Stimulated activated CD8-positive, alpha-beta memory T cell treated with anti-CD3 and anti-CD28 coated beads, Interleukin-4, amount 100 ng/mL, for 1 hour (primary cell): ENCODE results near the gene PRKAA1.
"Not testable (repeated sequence)": the region's sequence is repeated elsewhere in the genome, so short reads cannot be mapped to it uniquely, and the experiment has no call there.

ENCODE experiments used
- DNase-seq, 2 donors: peaks; one replicate each; pipeline ENCODE4 v3.0.0-alpha.2; 2020; ENCODE audit warnings: low read depth in 2 of 2, low spot score in 1 of 2

PRKAA1 gene

DNA sequence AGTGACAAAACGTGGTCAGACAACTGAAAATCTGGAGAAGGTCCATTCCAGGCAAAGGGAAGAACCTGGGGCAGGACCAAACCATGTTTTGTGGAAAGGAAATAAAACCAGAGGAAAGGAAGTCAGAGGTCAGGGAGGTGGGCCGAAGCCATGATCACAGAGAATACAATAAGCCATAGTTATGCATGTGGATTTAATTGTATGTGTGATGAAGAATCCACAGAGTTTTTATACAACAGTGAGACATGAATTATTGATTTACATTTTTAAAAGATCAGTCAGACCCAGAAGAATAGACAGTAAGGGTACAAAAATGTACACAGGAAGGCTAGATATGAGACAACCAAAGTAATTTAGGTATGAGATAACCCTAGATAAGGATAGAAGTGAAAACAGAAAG is 63.2 kb downstream of the PRKAA1 start:
- no peak for DNase-seq

GRCh38 chr5:40733879-40734563 is 64.2 kb downstream of the PRKAA1 start:
- DNase-seq = no peak

GRCh38 chr5:40733434-40733833 is 64.7 kb downstream of the PRKAA1 start:
- no peak for DNase-seq

DNA sequence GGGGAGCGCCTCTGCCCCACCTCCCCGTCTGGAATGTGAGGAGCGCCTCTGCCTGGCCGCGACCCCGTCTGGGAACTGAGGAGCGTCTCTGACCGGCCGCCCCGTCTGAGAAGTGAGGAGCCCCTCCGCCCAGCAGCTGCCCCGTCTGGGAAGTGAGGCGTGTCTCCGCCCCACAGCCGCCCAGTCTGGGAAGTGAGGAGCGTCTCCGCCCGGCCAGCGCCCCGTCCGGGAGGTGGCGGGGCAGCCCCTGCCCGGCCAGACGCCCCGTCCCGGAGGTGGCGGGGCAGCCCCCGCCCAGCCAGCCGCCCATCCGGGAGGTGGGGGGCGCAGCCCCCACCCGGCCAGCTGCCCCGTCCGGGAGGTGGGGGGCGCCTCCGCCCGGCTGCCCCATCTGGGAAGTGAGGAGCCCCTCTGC is 75.7 kb downstream of the PRKAA1 start:
- not testable (repeated sequence) for DNase-seq

DNA sequence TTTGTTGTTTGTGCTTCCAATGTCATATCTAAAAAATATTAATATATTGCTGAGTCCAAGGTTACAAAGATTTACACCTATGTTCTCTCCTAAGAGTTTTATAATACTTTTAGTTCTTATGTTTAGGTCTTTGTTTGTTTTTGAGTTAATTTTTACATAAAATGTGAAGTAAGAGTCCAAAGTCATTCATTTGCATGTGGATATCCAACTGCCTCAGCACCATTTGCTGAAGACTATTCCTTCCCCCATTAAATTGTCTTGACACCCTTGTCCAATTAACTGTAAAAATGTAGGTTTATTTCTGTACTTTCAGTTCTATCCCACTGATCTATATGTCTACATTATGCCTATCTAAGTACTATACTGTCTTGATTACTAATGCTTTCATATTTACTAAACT is 78.1 kb downstream of the PRKAA1 start:
- DNase-seq = no peak

GRCh38 chr5:40717281-40717680 is 80.9 kb downstream of the PRKAA1 start:
- no peak for DNase-seq

DNA sequence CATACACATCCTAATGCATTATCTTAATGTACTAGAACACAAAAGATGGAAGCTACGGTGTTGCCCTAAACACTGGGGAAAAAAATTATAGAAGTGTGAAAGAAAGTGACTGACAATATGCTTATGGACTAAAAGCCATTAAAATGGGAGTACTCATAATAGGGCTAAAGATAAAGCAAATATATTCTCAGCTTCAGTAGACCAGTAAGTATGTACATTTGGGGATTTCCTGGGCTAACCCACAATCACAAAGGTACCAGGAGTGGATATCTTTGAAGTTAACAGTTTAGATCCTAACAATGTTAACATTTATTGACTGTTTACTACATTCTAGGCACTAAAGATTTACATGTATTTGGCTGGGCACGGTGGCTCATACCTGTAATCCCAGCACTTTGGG is 81.6 kb downstream of the PRKAA1 start:
- DNase-seq = no peak

DNA sequence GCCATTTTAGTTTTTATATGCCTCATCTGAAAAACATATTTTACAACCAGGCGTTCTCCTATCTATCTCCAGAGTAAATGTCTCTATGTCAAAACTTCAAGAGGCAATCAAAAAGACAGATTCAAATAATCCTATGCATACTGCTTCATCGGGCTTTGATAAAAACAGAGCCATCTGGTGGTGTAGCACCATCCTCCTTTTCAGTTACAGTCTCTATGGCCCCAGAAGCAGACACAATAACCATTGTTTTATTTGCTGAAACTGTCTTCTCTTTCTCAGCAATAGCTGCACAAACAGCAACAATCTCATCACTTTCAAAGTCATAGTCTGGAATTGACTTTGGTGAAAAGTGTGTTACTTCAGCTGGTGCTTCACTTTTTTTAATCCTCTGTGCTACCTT is 82.2 kb downstream of the PRKAA1 start:
- no peak for DNase-seq

DNA sequence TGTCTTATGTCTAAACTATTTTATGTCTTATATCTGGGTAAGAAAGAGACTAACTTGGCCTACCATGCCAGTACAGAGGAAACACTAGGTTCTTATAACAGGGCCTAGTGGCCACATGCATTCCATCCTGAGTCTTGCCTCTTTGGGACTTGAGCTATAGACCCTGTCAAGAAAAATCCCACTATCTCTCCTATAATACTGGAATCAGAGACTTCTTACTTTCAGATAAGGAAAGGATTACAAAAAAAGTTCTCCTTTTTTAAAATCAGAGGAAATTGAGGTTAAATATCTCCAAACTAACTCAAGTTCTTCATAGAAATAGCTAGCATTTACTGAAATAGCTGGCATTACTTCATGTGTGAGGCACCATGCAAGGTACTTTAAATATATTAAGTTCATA is 84.2 kb downstream of the PRKAA1 start:
- no peak for DNase-seq

DNA sequence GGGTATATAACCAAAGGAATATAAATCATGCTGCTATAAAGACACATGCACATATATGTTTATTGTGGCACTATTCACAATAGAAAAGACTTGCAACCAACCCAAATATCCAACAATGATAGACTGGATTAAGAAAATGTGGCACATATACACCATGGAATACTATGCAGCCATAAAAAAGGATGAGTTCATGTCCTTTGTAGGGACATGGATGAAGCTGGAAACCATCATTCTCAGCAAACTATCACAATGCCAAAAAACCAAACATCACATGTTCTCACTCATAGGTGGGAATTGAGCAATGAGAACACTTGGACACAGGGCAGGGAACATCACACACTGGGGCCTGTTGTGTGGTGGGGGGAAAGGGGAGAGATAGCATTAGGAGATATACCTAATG is 87.6 kb downstream of the PRKAA1 start:
- not testable (repeated sequence) for DNase-seq
